Lung (tissue), 12 donors: ENCODE measurements around the gene SYNGAP1. TPM values are rescaled to one million over a fixed set of nuclear protein-coding genes. Genes with fewer than 3 reads are reported as not detected.
A peak's percentile ranks its signal among the peaks of the same experiment; 100 is the strongest.

ENCODE experiments used
- ATAC-seq: fragments of 200-7000 bp; cut with Tn5 transposase; one replicate; pipeline ENCODE4 v1.9.1; 2020; ENCODE audit warnings: moderate number of reproducible peaks; ENCODE audit not compliant: insufficient read depth, low FRiP score
- DNase-seq, 3 donors: peaks; one replicate each; pipeline ENCODE4 v3.0.0-alpha.2; 2013 to 2017
- H3K27ac ChIP-seq, 2 donors: one replicate each; pipeline ENCODE4 v1.5.1; 2013; ENCODE audit warnings: mild to moderate bottlenecking in 2 of 2, moderate library complexity in 2 of 2, control low read depth in 1 of 2, inconsistent platforms in 1 of 2, low read depth in 1 of 2, low read length in 1 of 2
- H3K27me3 ChIP-seq, 3 donors: one replicate each; pipeline ENCODE4 v1.5.1; 2013; ENCODE audit warnings: low read length in 2 of 3; ENCODE audit not compliant: control insufficient read depth in 3 of 3, insufficient read depth in 3 of 3
- H3K36me3 ChIP-seq, 4 donors: one replicate each; pipeline ENCODE4 v1.5.1; 2013; ENCODE audit warnings: low read length in 4 of 4, mild to moderate bottlenecking in 1 of 4, moderate library complexity in 1 of 4; ENCODE audit not compliant: control insufficient read depth in 4 of 4, insufficient read depth in 4 of 4
- H3K4me1 ChIP-seq, 5 donors: one replicate each; pipeline ENCODE4 v1.5.1; 2013; ENCODE audit warnings: low read length in 5 of 5, mild to moderate bottlenecking in 2 of 5, moderate library complexity in 1 of 5; ENCODE audit not compliant: control insufficient read depth in 5 of 5, insufficient read depth in 5 of 5
- H3K4me3 ChIP-seq: one replicate; pipeline ENCODE4 v1.5.1; 2013; ENCODE audit warnings: mild to moderate bottlenecking, control low read depth, moderate library complexity
- H3K9ac ChIP-seq, 2 donors: one replicate each; pipeline ENCODE4 v1.5.1; 2013; ENCODE audit warnings: low read length in 2 of 2, control low read depth in 1 of 2; ENCODE audit not compliant: insufficient read depth in 1 of 2
- H3K9me3 ChIP-seq, 4 donors: one replicate each; pipeline ENCODE4 v1.5.1; 2013; ENCODE audit warnings: low read length in 3 of 4, mild to moderate bottlenecking in 1 of 4, moderate library complexity in 1 of 4; ENCODE audit not compliant: control insufficient read depth in 4 of 4, insufficient read depth in 3 of 4
- WGBS, 2 donors: extraction: QIAGEN DNeasy Blood & Tissue Kit; methylation state at CpG; one replicate each; pipeline ENCODE4 v1.1.7; 2013; 5-methylcytosine and 5-hydroxymethylcytosine counted together
- polyA plus RNA-seq, 2 donors: library from polyadenylated mRNA; stranded (reverse); fragments of 200-250 nt; gene quantifications; one replicate each; pipeline ENCODE4 v1.2.1, GENCODE V29; 2013
- total RNA-seq, 2 donors: library from RNA; depleted of rRNA in 1 of 2; stranded (reverse); fragments of >200 nt in 1 of 2; gene quantifications; one replicate each; pipeline ENCODE4 v1.2.1, GENCODE V29; 2014 to 2021
- TF ChIP-seq, protein P1 (sequence below): IDR thresholded peaks from 2 replicates; pipeline ENCODE4 v1.5.1; 2012; ENCODE audit warnings: mild to moderate bottlenecking; ENCODE audit errors: control extremely low read depth, extremely low read depth
- donor health status: control.
- donor health status: control.
- donor health status: Bipolar disorder and iron deficiency.
- donor health status: healthy.
- donor health status: DM: yes; HTN: yes; CAD: no.

Gene SYNGAP1
- total and polyA plus RNA-seq, 4 donors: 9.2 to 32.0 (median 12.0) TPM

DNA sequence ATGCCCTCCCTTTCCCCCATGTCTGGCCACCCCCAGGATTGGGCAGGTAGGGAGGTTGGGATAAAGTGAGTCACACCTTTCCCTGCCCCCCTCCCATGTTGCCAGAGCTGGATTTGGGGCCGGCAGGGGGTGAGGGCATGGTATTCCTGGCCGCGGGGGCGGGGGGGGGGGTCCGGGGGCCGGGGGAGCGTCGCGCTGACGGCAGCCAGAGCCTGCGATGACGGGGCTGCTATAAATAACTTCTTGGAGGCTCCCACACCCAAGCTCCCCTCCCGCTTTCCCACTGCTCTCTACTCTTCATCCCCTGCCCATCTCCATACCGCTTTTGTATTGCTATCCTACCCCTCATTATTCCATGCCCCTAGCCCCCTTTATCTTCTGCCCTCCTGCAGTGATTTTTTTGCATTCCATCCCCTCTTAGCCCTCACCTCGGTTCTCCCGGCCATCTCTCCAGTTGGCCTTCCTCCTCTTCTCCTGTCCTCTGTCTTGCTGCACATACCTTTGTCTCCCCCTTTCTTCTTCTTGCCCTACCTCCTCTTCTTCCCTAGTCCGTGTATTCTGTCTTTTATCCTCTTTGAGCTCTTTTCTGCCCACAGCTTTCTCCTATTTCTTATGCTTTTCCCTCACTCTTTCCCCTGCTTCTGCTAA is 13.8 kb downstream of the SYNGAP1 start:
- Histone ChIP-seq H3K4me3 (no peak overlapping the region), H3K4me1 (peaks cover 4 to 36% (median 12%) of the 10 kb centered on the region in 5 donors), H3K27me3 (no peaks in the 10 kb centered on the region), H3K9me3 (no peaks in the 10 kb centered on the region), H3K27ac (no peak overlapping the region), H3K36me3 (peaks cover 3 to 26% (median 25%) of the 10 kb centered on the region in 4 donors), H3K9ac (no peak overlapping the region)
- ATAC-seq (no peak), DNase-seq (peak in 2 of 3 donors; percentile 13 to 53)
- WGBS, 2 donors: 32 to 41% methylated on average over 13 to 16 of the region's 17 CpGs
- TF ChIP-seq, protein P1, sequence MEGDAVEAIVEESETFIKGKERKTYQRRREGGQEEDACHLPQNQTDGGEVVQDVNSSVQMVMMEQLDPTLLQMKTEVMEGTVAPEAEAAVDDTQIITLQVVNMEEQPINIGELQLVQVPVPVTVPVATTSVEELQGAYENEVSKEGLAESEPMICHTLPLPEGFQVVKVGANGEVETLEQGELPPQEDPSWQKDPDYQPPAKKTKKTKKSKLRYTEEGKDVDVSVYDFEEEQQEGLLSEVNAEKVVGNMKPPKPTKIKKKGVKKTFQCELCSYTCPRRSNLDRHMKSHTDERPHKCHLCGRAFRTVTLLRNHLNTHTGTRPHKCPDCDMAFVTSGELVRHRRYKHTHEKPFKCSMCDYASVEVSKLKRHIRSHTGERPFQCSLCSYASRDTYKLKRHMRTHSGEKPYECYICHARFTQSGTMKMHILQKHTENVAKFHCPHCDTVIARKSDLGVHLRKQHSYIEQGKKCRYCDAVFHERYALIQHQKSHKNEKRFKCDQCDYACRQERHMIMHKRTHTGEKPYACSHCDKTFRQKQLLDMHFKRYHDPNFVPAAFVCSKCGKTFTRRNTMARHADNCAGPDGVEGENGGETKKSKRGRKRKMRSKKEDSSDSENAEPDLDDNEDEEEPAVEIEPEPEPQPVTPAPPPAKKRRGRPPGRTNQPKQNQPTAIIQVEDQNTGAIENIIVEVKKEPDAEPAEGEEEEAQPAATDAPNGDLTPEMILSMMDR: no peak

DNA sequence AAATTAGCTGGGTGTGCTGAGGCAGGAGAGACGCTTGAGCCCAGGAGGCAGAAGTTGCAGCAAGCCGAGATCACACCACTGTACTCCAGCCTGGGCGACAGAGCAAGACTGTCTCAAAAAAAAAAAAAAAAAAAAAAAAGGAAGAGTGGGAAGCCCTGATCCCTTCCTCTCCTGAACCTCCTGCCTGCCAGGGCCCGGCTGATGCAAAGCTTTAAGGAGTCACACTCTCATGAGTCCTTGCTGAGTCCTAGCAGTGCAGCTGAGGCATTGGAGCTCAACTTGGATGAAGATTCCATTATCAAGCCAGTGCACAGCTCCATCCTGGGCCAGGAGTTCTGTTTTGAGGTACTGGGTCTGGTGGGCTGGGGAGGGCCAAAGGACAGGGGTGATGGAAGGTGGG is 15.1 kb downstream of the SYNGAP1 start:
- Histone ChIP-seq H3K27me3 (no peaks in the 10 kb centered on the region), H3K4me3 (no peak overlapping the region), H3K36me3 (peaks cover 3 to 27% (median 26%) of the 10 kb centered on the region in 4 donors), H3K27ac (no peak overlapping the region), H3K4me1 (peaks cover 4 to 25% (median 7%) of the 10 kb centered on the region in 5 donors), H3K9ac (no peak overlapping the region), H3K9me3 (no peaks in the 10 kb centered on the region)
- ATAC-seq (no peak), DNase-seq (no peak)
- WGBS, 2 donors: 87 to 91% methylated on average over 4 of the region's 4 CpGs
- TF ChIP-seq, protein P1: no peak

GRCh38 chr6:33437666-33438065 is 17.8 kb downstream of the SYNGAP1 start:
- H3K27ac ChIP-seq: no peak overlapping the region
- H3K4me1 ChIP-seq: peaks cover 0 to 6% (median 2%) of the 10 kb centered on the region in 5 donors
- WGBS, 2 donors: 95 to 98% methylated on average over 16 to 18 of the region's 18 CpGs
- H3K9me3 ChIP-seq: no peaks in the 10 kb centered on the region
- H3K27me3 ChIP-seq: no peaks in the 10 kb centered on the region
- TF ChIP-seq, protein P1: no peak
- no peak overlapping the region for H3K9ac ChIP-seq
- DNase-seq: no peak
- H3K36me3 ChIP-seq: peaks cover 3 to 42% (median 30%) of the 10 kb centered on the region in 4 donors
- H3K4me3 ChIP-seq: no peak overlapping the region
- no peak for ATAC-seq
